Stomach (tissue), 9 donors: ENCODE results near the gene CASP9. TPM values are rescaled to one million over a fixed set of nuclear protein-coding genes. Genes with fewer than 3 reads are reported as not detected.
"Not testable (repeated sequence)": the region's sequence is repeated elsewhere in the genome, so short reads cannot be mapped to it uniquely, and the experiment has no call there.

Experiments used
- DNase-seq, 2 donors: peaks; one replicate each; pipeline versions ENCODE4 v3.0.0 to v3.0.0-alpha.2; 2013 to 2019
- H3K27ac ChIP-seq, 5 donors: fragments of 200-600 bp in 4 of 5; sonication (generic) in 4 of 5; one replicate each; pipeline ENCODE4 v1.5.1; 2013 to 2019; ENCODE audit warnings: mild to moderate bottlenecking in 1 of 5, moderate library complexity in 1 of 5
- H3K27me3 ChIP-seq, 3 donors: fragments of 200-600 bp; sonication (generic); one replicate each; pipeline ENCODE4 v1.5.1; 2017 to 2019; ENCODE audit warnings: mixed run types in 1 of 3
- H3K36me3 ChIP-seq, 4 donors: fragments of 200-600 bp; sonication (generic); 1 replicate in 3 of 4; 2 replicates in 1 of 4; pipeline ENCODE4 v1.5.1; 2016 to 2019
- H3K4me1 ChIP-seq, 4 donors: fragments of 200-600 bp; sonication (generic); one replicate each; pipeline ENCODE4 v1.5.1; 2016 to 2019
- H3K4me3 ChIP-seq, 4 donors: fragments of 200-600 bp; sonication (generic) in 3 of 4; one replicate each; pipeline ENCODE4 v1.5.1; 2016 to 2019; ENCODE audit warnings: mild to moderate bottlenecking in 1 of 4
- H3K9me3 ChIP-seq, 4 donors: fragments of 200-600 bp; sonication (generic); one replicate each; pipeline ENCODE4 v1.5.1; 2016 to 2019
- CTCF ChIP-seq, 7 experiments: fragments of 450-650 bp in 4 of 7; fragments of 200-600 bp in 3 of 7; sonication (generic) in 3 of 7; IDR thresholded peaks; one replicate each; pipeline ENCODE4 v1.5.1; 2016 to 2019; ENCODE audit warnings: antibody characterized with exemption in 7 of 7, control low read depth in 2 of 7, mild to moderate bottlenecking in 1 of 7
- EP300 ChIP-seq: sonication (generic); formaldehyde crosslinking; IDR thresholded peaks from one replicate; pipeline ENCODE4 v1.6.1; 2017; ENCODE audit warnings: antibody characterized with exemption
- POLR2A ChIP-seq, 4 donors: fragments of 450-650 bp; IDR thresholded peaks; one replicate each; pipeline ENCODE4 v1.6.1; 2016; ENCODE audit warnings: antibody characterized with exemption in 4 of 4, control low read depth in 2 of 4, mild to moderate bottlenecking in 1 of 4, moderate library complexity in 1 of 4
- POLR2AphosphoS5 ChIP-seq, 3 donors: sonication (generic); formaldehyde crosslinking; IDR thresholded peaks; one replicate each; pipeline ENCODE4 v1.6.1; 2016; ENCODE audit warnings: antibody characterized with exemption in 3 of 3
- WGBS, 5 donors: extraction: QIAGEN DNeasy Blood & Tissue Kit in 3 of 5; methylation state at CpG; one replicate each; pipeline versions ENCODE4 v1.1.5 to v1.1.7; 2013 to 2018; 5-methylcytosine and 5-hydroxymethylcytosine counted together
- intact Hi-C: fragments of 100-400 bp; cut with DNase I; formaldehyde crosslinking; loops from one replicate; pipeline ENCODE4 v1.15.1; 2023; ENCODE audit warnings: low total_unique reads
- polyA plus RNA-seq, 3 donors: library from polyadenylated mRNA; stranded (reverse); fragments of 200-250 nt; gene quantifications; one replicate each; pipeline ENCODE4 v1.2.3, GENCODE V29; 2013
- total RNA-seq, 5 donors: library from RNA; depleted of rRNA; stranded (reverse); fragments of >200 nt; gene quantifications; one replicate each; pipeline versions ENCODE4 v1.1.0 to v1.2.3, GENCODE V29; 2014 to 2016
- donor health status: healthy with polysubstance abuse.
- donor health status: Bipolar disorder and iron deficiency.
- donor health status: healthy.

Gene CASP9
- total and polyA plus RNA-seq, 8 donors, result 8.3 to 125 (median 16.3) TPM

- no peaks in the 10 kb centered on the region for H3K27me3 ChIP-seq
- TF ChIP-seq POLR2AphosphoS5 (IDR thresholded peaks at IDR 0.05) (no peak), EP300 (no peak), POLR2A (IDR thresholded peaks at IDR 0.05) (no peak), CTCF (IDR thresholded peaks at IDR 0.05) (no peak)
- no peak overlapping the region for H3K27ac ChIP-seq
- 64 to 86% (median 81%) methylated on average over 5 of the region's 5 CpGs for WGBS, 5 donors
- DNase-seq, result no peak
- H3K4me3 ChIP-seq, result no peak overlapping the region
- peaks cover 18 to 65% (median 63%) of the 10 kb centered on the region in 4 donors for H3K36me3 ChIP-seq
- no peaks in the 10 kb centered on the region for H3K9me3 ChIP-seq
- intact Hi-C loops, result no loop called here
- H3K4me1 ChIP-seq, result no peaks in the 10 kb centered on the region
These were observed 31.4 kb downstream of the CASP9 start for GRCh38 chr1:15492596-15492995.

- H3K36me3 ChIP-seq, result peaks cover 18 to 68% (median 60%) of the 10 kb centered on the region in 4 donors
- H3K27me3 ChIP-seq, H3K4me1 ChIP-seq, intact Hi-C loops, H3K4me3 ChIP-seq, H3K9me3 ChIP-seq, H3K27ac ChIP-seq, DNase-seq: not testable (repeated sequence)
- 87 to 96% (median 92%) methylated on average over 4 of the region's 4 CpGs for WGBS, 5 donors
These were observed 33.0 kb downstream of the CASP9 start for GRCh38 chr1:15491010-15491409.

GRCh38 chr1:15489052-15489736, 34.8 kb downstream of the CASP9 start:
- DNase-seq, result peak in 1 of 2 donors; percentile 43

GRCh38 chr1:15488371-15488770, 35.6 kb downstream of the CASP9 start:
- no peak overlapping the region for H3K27ac ChIP-seq
- 88 to 96% (median 91%) methylated on average over 3 of the region's 3 CpGs for WGBS, 5 donors
- intact Hi-C loops, result no loop called here

More at GRCh38 chr1:15489052-15489736, 34.8 kb downstream of the CASP9 start:
- H3K9me3 ChIP-seq, result no peaks in the 10 kb centered on the region
- intact Hi-C loops, result no loop called here
- no peaks in the 10 kb centered on the region for H3K4me1 ChIP-seq
- 72 to 84% (median 79%) methylated on average over 10 to 13 of the region's 13 CpGs for WGBS, 5 donors
- H3K36me3 ChIP-seq, result peaks cover 13 to 62% (median 51%) of the 10 kb centered on the region in 4 donors
- H3K27me3 ChIP-seq, result no peaks in the 10 kb centered on the region
- H3K4me3 ChIP-seq, result no peak overlapping the region
- TF ChIP-seq POLR2A (IDR thresholded peaks at IDR 0.05) (no peak), EP300 (no peak), POLR2AphosphoS5 (IDR thresholded peaks at IDR 0.05) (no peak), CTCF (IDR thresholded peaks at IDR 0.05) (no peak)
- no peak overlapping the region for H3K27ac ChIP-seq

GRCh38 chr1:15486844-15487610, 37.0 kb downstream of the CASP9 start:
- H3K9me3 ChIP-seq, H3K27me3 ChIP-seq, DNase-seq, H3K4me1 ChIP-seq, H3K27ac ChIP-seq, H3K4me3 ChIP-seq, intact Hi-C loops: not testable (repeated sequence)
- 92 to 96% (median 95%) methylated on average over 7 to 17 of the region's 17 CpGs for WGBS, 5 donors
- peaks cover 0 to 40% (median 31%) of the 10 kb centered on the region in 4 donors for H3K36me3 ChIP-seq

More at GRCh38 chr1:15488371-15488770, 35.6 kb downstream of the CASP9 start:
- TF ChIP-seq POLR2A (IDR thresholded peaks at IDR 0.05), result no peak
- no peak for TF ChIP-seq EP300
- TF ChIP-seq CTCF (IDR thresholded peaks at IDR 0.05), result no peak
- no peak for TF ChIP-seq POLR2AphosphoS5 (IDR thresholded peaks at IDR 0.05)
- no peaks in the 10 kb centered on the region for H3K9me3 ChIP-seq
- no peak overlapping the region for H3K4me3 ChIP-seq
- peaks cover 8 to 53% (median 44%) of the 10 kb centered on the region in 4 donors for H3K36me3 ChIP-seq
- no peaks in the 10 kb centered on the region for H3K27me3 ChIP-seq
- H3K4me1 ChIP-seq, result no peaks in the 10 kb centered on the region
- DNase-seq, result no peak
